Measurements from ENCODE around the gene ZNF142.

The ZNF142 gene

GRCh38 chr2:218648088-218648786 is 11.2 kb downstream of the ZNF142 start:
- no peaks in the 10 kb centered on the region for H3K9me3 ChIP-seq (ENCODE audit: control insufficient read depth, insufficient read depth, low read length)
- H3K9ac ChIP-seq (ENCODE audit: low read depth, low read length), result no peak overlapping the region
- no peak overlapping the region for H3K4me3 ChIP-seq (ENCODE audit: low read depth, low read length)
- H3K4me1 ChIP-seq (ENCODE audit: control insufficient read depth, insufficient read depth, low read length), result no peaks in the 10 kb centered on the region
- H3K27me3 ChIP-seq (ENCODE audit: control insufficient read depth, insufficient read depth, low read length), result no peaks in the 10 kb centered on the region
- no peak overlapping the region for H3K27ac ChIP-seq (ENCODE audit: low read depth, low read length)
- H3K36me3 ChIP-seq (ENCODE audit: control insufficient read depth, insufficient read depth, low read length), result peaks cover 92% of the 10 kb centered on the region

GRCh38 chr2:218645126-218645525 is 14.3 kb downstream of the ZNF142 start:
- no peak overlapping the region for H3K4me3 ChIP-seq (ENCODE audit: low read depth, low read length)
- no peaks in the 10 kb centered on the region for H3K27me3 ChIP-seq (ENCODE audit: control insufficient read depth, insufficient read depth, low read length)
- no peaks in the 10 kb centered on the region for H3K9me3 ChIP-seq (ENCODE audit: control insufficient read depth, insufficient read depth, low read length)
- H3K9ac ChIP-seq (ENCODE audit: low read depth, low read length), result no peak overlapping the region
- no peaks in the 10 kb centered on the region for H3K4me1 ChIP-seq (ENCODE audit: control insufficient read depth, insufficient read depth, low read length)
- peaks cover 94% of the 10 kb centered on the region for H3K36me3 ChIP-seq (ENCODE audit: control insufficient read depth, insufficient read depth, low read length)
- peak overlapping the region; percentile 40 for H3K27ac ChIP-seq (ENCODE audit: low read depth, low read length)

GRCh38 chr2:218644721-218645120 is 14.7 kb downstream of the ZNF142 start:
- peaks cover 93% of the 10 kb centered on the region for H3K36me3 ChIP-seq (ENCODE audit: control insufficient read depth, insufficient read depth, low read length)

GRCh38 chr2:218643751-218644310 is 15.6 kb downstream of the ZNF142 start:
- Histone ChIP-seq H3K9ac (ENCODE audit: low read depth, low read length) (no peak overlapping the region), H3K27ac (ENCODE audit: low read depth, low read length) (no peak overlapping the region), H3K27me3 (ENCODE audit: control insufficient read depth, insufficient read depth, low read length) (no peaks in the 10 kb centered on the region), H3K4me1 (ENCODE audit: control insufficient read depth, insufficient read depth, low read length) (no peaks in the 10 kb centered on the region), H3K36me3 (ENCODE audit: control insufficient read depth, insufficient read depth, low read length) (peaks cover 91% of the 10 kb centered on the region), H3K4me3 (ENCODE audit: low read depth, low read length) (no peak overlapping the region), H3K9me3 (ENCODE audit: control insufficient read depth, insufficient read depth, low read length) (no peaks in the 10 kb centered on the region)

More at GRCh38 chr2:218644721-218645120, 14.7 kb downstream of the ZNF142 start:
- Histone ChIP-seq H3K9ac (ENCODE audit: low read depth, low read length) (no peak overlapping the region), H3K9me3 (ENCODE audit: control insufficient read depth, insufficient read depth, low read length) (no peaks in the 10 kb centered on the region), H3K27ac (ENCODE audit: low read depth, low read length) (no peak overlapping the region), H3K27me3 (ENCODE audit: control insufficient read depth, insufficient read depth, low read length) (no peaks in the 10 kb centered on the region), H3K4me1 (ENCODE audit: control insufficient read depth, insufficient read depth, low read length) (no peaks in the 10 kb centered on the region), H3K4me3 (ENCODE audit: low read depth, low read length) (no peak overlapping the region)

- H3K36me3 ChIP-seq (ENCODE audit: control insufficient read depth, insufficient read depth, low read length), result peaks cover 91% of the 10 kb centered on the region
- H3K27ac ChIP-seq (ENCODE audit: low read depth, low read length), result no peak overlapping the region
- H3K9ac ChIP-seq (ENCODE audit: low read depth, low read length), result no peak overlapping the region
- no peaks in the 10 kb centered on the region for H3K4me1 ChIP-seq (ENCODE audit: control insufficient read depth, insufficient read depth, low read length)
- H3K27me3 ChIP-seq (ENCODE audit: control insufficient read depth, insufficient read depth, low read length), result no peaks in the 10 kb centered on the region
- no peak overlapping the region for H3K4me3 ChIP-seq (ENCODE audit: low read depth, low read length)
- H3K9me3 ChIP-seq (ENCODE audit: control insufficient read depth, insufficient read depth, low read length), result no peaks in the 10 kb centered on the region
These were observed 16.6 kb downstream of the ZNF142 start for GRCh38 chr2:218642786-218643185.

- Histone ChIP-seq H3K4me1 (ENCODE audit: control insufficient read depth, insufficient read depth, low read length) (no peaks in the 10 kb centered on the region), H3K4me3 (ENCODE audit: low read depth, low read length) (no peak overlapping the region), H3K27ac (ENCODE audit: low read depth, low read length) (no peak overlapping the region), H3K27me3 (ENCODE audit: control insufficient read depth, insufficient read depth, low read length) (no peaks in the 10 kb centered on the region), H3K9me3 (ENCODE audit: control insufficient read depth, insufficient read depth, low read length) (no peaks in the 10 kb centered on the region), H3K36me3 (ENCODE audit: control insufficient read depth, insufficient read depth, low read length) (peaks cover 91% of the 10 kb centered on the region), H3K9ac (ENCODE audit: low read depth, low read length) (no peak overlapping the region)
These were observed 17.2 kb downstream of the ZNF142 start for GRCh38 chr2:218642121-218642656.

- no peak overlapping the region for H3K4me3 ChIP-seq (ENCODE audit: low read depth, low read length)
- no peak overlapping the region for H3K27ac ChIP-seq (ENCODE audit: low read depth, low read length)
- no peak overlapping the region for H3K9ac ChIP-seq (ENCODE audit: low read depth, low read length)
- H3K9me3 ChIP-seq (ENCODE audit: control insufficient read depth, insufficient read depth, low read length), result no peaks in the 10 kb centered on the region
- H3K27me3 ChIP-seq (ENCODE audit: control insufficient read depth, insufficient read depth, low read length), result no peaks in the 10 kb centered on the region
- peaks cover 91% of the 10 kb centered on the region for H3K36me3 ChIP-seq (ENCODE audit: control insufficient read depth, insufficient read depth, low read length)
- no peaks in the 10 kb centered on the region for H3K4me1 ChIP-seq (ENCODE audit: control insufficient read depth, insufficient read depth, low read length)
These were observed 21.1 kb downstream of the ZNF142 start for GRCh38 chr2:218638372-218638771.

GRCh38 chr2:218635719-218636118 is 23.7 kb downstream of the ZNF142 start:
- Histone ChIP-seq H3K27ac (ENCODE audit: low read depth, low read length) (no peak overlapping the region), H3K9ac (ENCODE audit: low read depth, low read length) (no peak overlapping the region), H3K27me3 (ENCODE audit: control insufficient read depth, insufficient read depth, low read length) (no peaks in the 10 kb centered on the region), H3K36me3 (ENCODE audit: control insufficient read depth, insufficient read depth, low read length) (peaks cover 68% of the 10 kb centered on the region), H3K4me3 (ENCODE audit: low read depth, low read length) (no peak overlapping the region), H3K9me3 (ENCODE audit: control insufficient read depth, insufficient read depth, low read length) (no peaks in the 10 kb centered on the region), H3K4me1 (ENCODE audit: control insufficient read depth, insufficient read depth, low read length) (no peaks in the 10 kb centered on the region)

GRCh38 chr2:218631837-218632236 is 27.6 kb downstream of the ZNF142 start:
- H3K4me1 ChIP-seq (ENCODE audit: control insufficient read depth, insufficient read depth, low read length), result no peaks in the 10 kb centered on the region
- H3K36me3 ChIP-seq (ENCODE audit: control insufficient read depth, insufficient read depth, low read length), result peaks cover 32% of the 10 kb centered on the region
- no peak overlapping the region for H3K4me3 ChIP-seq (ENCODE audit: low read depth, low read length)
- no peak overlapping the region for H3K27ac ChIP-seq (ENCODE audit: low read depth, low read length)
- H3K27me3 ChIP-seq (ENCODE audit: control insufficient read depth, insufficient read depth, low read length), result no peaks in the 10 kb centered on the region
- H3K9ac ChIP-seq (ENCODE audit: low read depth, low read length), result no peak overlapping the region
- H3K9me3 ChIP-seq (ENCODE audit: control insufficient read depth, insufficient read depth, low read length), result no peaks in the 10 kb centered on the region

GRCh38 chr2:218627939-218628338 is 31.5 kb downstream of the ZNF142 start:
- Histone ChIP-seq H3K36me3 (ENCODE audit: control insufficient read depth, insufficient read depth, low read length) (no peaks in the 10 kb centered on the region), H3K4me1 (ENCODE audit: control insufficient read depth, insufficient read depth, low read length) (no peaks in the 10 kb centered on the region), H3K27me3 (ENCODE audit: control insufficient read depth, insufficient read depth, low read length) (no peaks in the 10 kb centered on the region), H3K9me3 (ENCODE audit: control insufficient read depth, insufficient read depth, low read length) (no peaks in the 10 kb centered on the region), H3K9ac (ENCODE audit: low read depth, low read length) (no peak overlapping the region), H3K27ac (ENCODE audit: low read depth, low read length) (no peak overlapping the region), H3K4me3 (ENCODE audit: low read depth, low read length) (no peak overlapping the region)

- Histone ChIP-seq H3K27ac (ENCODE audit: low read depth, low read length) (no peak overlapping the region), H3K27me3 (ENCODE audit: control insufficient read depth, insufficient read depth, low read length) (no peaks in the 10 kb centered on the region), H3K4me3 (ENCODE audit: low read depth, low read length) (no peak overlapping the region), H3K36me3 (ENCODE audit: control insufficient read depth, insufficient read depth, low read length) (no peaks in the 10 kb centered on the region), H3K4me1 (ENCODE audit: control insufficient read depth, insufficient read depth, low read length) (no peaks in the 10 kb centered on the region), H3K9me3 (ENCODE audit: control insufficient read depth, insufficient read depth, low read length) (no peaks in the 10 kb centered on the region), H3K9ac (ENCODE audit: low read depth, low read length) (no peak overlapping the region)
These were observed 33.1 kb downstream of the ZNF142 start for GRCh38 chr2:218626369-218626768.

Data from HUES48 (cell line).